Uterus (tissue), 2 donors: ENCODE data around the gene RNF208.

Source experiments
- POLR2A ChIP-seq, 2 donors: fragments of 450-650 bp; IDR thresholded peaks; one replicate each; pipeline ENCODE4 v1.6.1; 2016; ENCODE audit warnings: antibody characterized with exemption in 2 of 2, mild to moderate bottlenecking in 1 of 2, moderate library complexity in 1 of 2
- TF ChIP-seq, protein P1 (sequence below), 4 experiments: fragments of 200-600 bp in 2 of 4; fragments of 450-650 bp in 2 of 4; sonication (generic) in 2 of 4; IDR thresholded peaks; one replicate each; pipeline ENCODE4 v1.5.1; 2016 to 2019; ENCODE audit warnings: antibody characterized with exemption in 4 of 4, mild to moderate bottlenecking in 2 of 4, moderate library complexity in 1 of 4

- TF ChIP-seq, protein P1, sequence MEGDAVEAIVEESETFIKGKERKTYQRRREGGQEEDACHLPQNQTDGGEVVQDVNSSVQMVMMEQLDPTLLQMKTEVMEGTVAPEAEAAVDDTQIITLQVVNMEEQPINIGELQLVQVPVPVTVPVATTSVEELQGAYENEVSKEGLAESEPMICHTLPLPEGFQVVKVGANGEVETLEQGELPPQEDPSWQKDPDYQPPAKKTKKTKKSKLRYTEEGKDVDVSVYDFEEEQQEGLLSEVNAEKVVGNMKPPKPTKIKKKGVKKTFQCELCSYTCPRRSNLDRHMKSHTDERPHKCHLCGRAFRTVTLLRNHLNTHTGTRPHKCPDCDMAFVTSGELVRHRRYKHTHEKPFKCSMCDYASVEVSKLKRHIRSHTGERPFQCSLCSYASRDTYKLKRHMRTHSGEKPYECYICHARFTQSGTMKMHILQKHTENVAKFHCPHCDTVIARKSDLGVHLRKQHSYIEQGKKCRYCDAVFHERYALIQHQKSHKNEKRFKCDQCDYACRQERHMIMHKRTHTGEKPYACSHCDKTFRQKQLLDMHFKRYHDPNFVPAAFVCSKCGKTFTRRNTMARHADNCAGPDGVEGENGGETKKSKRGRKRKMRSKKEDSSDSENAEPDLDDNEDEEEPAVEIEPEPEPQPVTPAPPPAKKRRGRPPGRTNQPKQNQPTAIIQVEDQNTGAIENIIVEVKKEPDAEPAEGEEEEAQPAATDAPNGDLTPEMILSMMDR (IDR thresholded peaks at IDR 0.05), result no peak
- no peak for TF ChIP-seq POLR2A (IDR thresholded peaks at IDR 0.05)
These were observed 30.8 kb upstream of the RNF208 start for GRCh38 chr9:137252555-137253506.
